GM12872 (cell line): Measurements from ENCODE around the gene NUP210L.
A peak's percentile ranks its signal among the peaks of the same experiment; 100 is the strongest.

ENCODE experiments used
- CTCF ChIP-seq: IDR thresholded peaks from 3 replicates; pipeline ENCODE4 v1.5.1; 2011; ENCODE audit warnings: low read depth, mild to moderate bottlenecking, low read length, moderate library complexity; ENCODE audit not compliant: insufficient read depth

Gene NUP210L

DNA sequence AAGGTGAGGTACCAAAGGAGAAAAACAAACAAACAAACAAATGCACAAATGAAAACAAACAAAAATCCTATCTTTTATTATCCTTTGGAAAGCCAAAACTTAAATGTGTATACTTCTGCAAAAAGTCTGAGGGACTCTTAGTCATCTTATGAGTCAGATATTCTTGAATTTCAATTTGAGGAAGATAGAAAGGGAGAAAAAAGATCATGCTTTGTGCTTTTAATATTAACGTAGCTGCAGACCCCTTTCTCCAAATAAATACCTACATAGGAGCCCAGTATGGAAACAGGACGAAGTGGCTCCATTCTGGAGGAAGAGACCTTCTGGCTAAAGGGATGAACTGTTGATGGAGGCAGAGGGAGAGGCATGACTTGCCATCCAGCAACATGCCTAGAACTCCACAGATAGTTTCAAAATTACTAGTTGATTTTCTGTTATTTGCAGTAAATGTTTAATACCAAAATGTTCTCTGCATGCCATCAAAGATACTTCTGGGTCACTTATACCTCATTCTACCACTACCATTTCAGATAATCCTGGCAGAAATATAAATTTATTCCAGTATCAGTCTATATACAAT lies 25.4 kb downstream of the NUP210L start:
- no peak for TF ChIP-seq CTCF

- no peak for TF ChIP-seq CTCF
These were observed 37.2 kb downstream of the NUP210L start for GRCh38 chr1:154117642-154118041.

DNA sequence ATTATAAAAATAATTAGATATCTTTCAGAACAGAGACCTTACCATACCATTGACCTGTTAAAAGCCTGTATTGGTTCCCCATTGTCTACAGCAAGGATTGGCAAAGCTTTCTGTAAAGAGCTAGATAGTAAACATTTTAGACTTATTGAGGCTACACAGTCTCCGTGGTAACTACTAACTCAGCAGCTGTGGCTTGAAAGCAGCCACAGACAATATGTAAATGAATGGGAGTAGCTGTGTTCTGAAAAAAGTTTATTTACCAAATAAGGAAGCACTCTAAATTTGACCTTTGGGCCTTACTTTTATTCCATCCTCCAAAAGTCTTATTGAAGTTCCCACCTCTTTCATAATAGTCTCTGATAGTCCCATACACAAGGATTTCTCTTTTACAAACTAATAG lies 39.7 kb downstream of the NUP210L start:
- no peak for TF ChIP-seq CTCF

- TF ChIP-seq CTCF = peak; percentile 37; the same call in 2 of the 3 replicates
These were observed 50.3 kb downstream of the NUP210L start for GRCh38 chr1:154104433-154105082.

- no peak for TF ChIP-seq CTCF
These were observed 57.0 kb downstream of the NUP210L start for GRCh38 chr1:154097873-154098272.

- TF ChIP-seq CTCF = no peak
These were observed 59.3 kb downstream of the NUP210L start for GRCh38 chr1:154095456-154096060.

GRCh38 chr1:154094411-154094810 lies 60.5 kb downstream of the NUP210L start:
- TF ChIP-seq CTCF = no peak
